Measurements from ENCODE around the gene PON1. TPM values are rescaled to one million over a fixed set of nuclear protein-coding genes. Genes with fewer than 3 reads are reported as not detected.

PON1 gene
- total RNA-seq, 1 donor from 2014 or later, result 1.5 TPM

DNA sequence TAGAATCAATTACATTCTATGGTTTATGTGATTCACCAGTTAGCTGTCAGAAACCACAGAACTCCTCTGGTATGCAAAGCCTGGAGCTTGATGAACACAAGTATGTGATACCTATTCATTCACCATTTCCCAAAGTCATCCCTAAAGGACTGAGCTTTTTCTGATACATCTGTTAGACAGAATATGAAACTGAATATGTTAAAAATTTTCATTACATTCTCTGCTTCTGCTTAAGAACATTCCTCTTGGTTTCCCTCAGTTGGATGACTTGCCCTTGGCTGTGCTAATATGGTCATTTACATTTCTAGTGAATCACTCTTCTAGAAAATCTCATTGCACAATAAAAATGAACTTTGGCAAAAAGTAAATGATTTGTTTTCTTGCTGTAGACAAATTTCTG is 10.8 kb upstream of the PON1 start:
- no peaks in the 10 kb centered on the region for H3K36me3 Mint-ChIP-seq (ENCODE audit: low read depth, unreplicated experiment)
- no peak overlapping the region for H3K27ac Mint-ChIP-seq (ENCODE audit: unreplicated experiment)
- H3K4me1 Mint-ChIP-seq (ENCODE audit: unreplicated experiment), result no peaks in the 10 kb centered on the region
- H3K4me3 Mint-ChIP-seq (ENCODE audit: unreplicated experiment), result no peak overlapping the region
- H3K27me3 Mint-ChIP-seq (ENCODE audit: unreplicated experiment), result peaks cover 1% of the 10 kb centered on the region
- TF ChIP-seq, protein P1, sequence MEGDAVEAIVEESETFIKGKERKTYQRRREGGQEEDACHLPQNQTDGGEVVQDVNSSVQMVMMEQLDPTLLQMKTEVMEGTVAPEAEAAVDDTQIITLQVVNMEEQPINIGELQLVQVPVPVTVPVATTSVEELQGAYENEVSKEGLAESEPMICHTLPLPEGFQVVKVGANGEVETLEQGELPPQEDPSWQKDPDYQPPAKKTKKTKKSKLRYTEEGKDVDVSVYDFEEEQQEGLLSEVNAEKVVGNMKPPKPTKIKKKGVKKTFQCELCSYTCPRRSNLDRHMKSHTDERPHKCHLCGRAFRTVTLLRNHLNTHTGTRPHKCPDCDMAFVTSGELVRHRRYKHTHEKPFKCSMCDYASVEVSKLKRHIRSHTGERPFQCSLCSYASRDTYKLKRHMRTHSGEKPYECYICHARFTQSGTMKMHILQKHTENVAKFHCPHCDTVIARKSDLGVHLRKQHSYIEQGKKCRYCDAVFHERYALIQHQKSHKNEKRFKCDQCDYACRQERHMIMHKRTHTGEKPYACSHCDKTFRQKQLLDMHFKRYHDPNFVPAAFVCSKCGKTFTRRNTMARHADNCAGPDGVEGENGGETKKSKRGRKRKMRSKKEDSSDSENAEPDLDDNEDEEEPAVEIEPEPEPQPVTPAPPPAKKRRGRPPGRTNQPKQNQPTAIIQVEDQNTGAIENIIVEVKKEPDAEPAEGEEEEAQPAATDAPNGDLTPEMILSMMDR (IDR thresholded peaks at IDR 0.05; ENCODE audit: unreplicated experiment), result no peak
- no peak for DNase-seq (ENCODE audit: low spot score)
- no peaks in the 10 kb centered on the region for H3K9me3 Mint-ChIP-seq (ENCODE audit: unreplicated experiment)

- Mint-ChIP-seq H3K27me3 (ENCODE audit: unreplicated experiment) (no peaks in the 10 kb centered on the region), H3K36me3 (ENCODE audit: low read depth, unreplicated experiment) (no peaks in the 10 kb centered on the region), H3K27ac (ENCODE audit: unreplicated experiment) (no peak overlapping the region), H3K4me1 (ENCODE audit: unreplicated experiment) (no peaks in the 10 kb centered on the region), H3K9me3 (ENCODE audit: unreplicated experiment) (no peaks in the 10 kb centered on the region), H3K4me3 (ENCODE audit: unreplicated experiment) (no peak overlapping the region)
- DNase-seq (ENCODE audit: low spot score), result no peak
- TF ChIP-seq, protein P1 (IDR thresholded peaks at IDR 0.05; ENCODE audit: unreplicated experiment), result no peak
These were observed 10.1 kb upstream of the PON1 start for GRCh38 chr7:95334447-95334846.

DNA sequence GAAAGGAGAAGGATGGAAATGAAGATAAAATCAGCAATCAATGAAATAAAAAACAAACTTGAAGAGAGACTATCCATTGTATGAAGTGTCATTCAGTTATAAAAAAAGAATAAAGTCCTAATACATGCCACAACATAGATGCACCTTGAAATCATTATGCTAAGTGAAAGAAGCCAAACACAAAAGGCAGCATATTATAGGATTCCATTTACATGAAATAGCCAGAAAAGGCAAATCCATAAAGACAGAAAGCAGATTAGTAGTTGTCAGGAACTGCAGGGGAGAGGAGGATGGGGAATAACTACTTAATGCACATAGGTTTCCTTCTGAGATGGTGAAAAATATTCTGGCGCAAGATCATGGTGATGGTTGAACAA is 6.6 kb upstream of the PON1 start:
- H3K4me3 Mint-ChIP-seq (ENCODE audit: unreplicated experiment), result no peak overlapping the region
- no peaks in the 10 kb centered on the region for H3K36me3 Mint-ChIP-seq (ENCODE audit: low read depth, unreplicated experiment)
- H3K27ac Mint-ChIP-seq (ENCODE audit: unreplicated experiment), result no peak overlapping the region

DNA sequence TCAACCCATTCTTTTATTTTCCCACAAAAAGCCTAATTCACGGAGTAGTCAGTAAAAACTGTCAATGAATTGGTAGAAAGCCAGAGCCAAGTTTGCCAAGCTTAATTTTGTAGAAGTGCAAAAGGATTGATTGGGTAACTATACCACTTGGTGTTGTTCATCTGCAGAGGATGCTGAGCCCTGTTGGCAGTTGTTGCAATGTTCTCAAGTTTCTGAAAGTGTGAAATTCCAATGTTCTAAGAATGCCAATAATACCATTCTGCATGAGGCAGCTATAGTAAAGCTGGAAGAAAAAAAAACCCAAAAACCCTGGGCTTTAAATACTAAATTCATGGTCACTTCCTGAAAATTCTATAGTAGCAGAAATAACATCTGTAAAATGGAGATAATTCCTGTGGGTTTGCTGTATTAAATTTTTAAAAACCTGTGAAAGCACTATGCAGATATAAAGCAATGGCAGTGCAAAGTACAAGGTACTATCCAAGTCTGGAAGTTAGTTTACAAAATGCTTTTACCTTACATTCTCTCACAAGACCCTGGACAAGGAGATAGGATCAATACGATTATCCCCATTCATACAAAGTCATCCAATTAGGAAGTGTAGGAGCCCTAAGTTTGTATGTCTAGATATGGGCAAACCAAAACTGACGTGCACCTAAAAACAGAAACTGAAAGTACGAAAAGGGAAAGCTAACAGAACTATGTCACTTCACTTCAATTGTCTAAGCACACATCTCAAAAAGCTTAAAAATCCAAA is 6.0 kb upstream of the PON1 start:
- TF ChIP-seq, protein P1 (IDR thresholded peaks at IDR 0.05; ENCODE audit: unreplicated experiment), result no peak
- DNase-seq (ENCODE audit: low spot score), result no peak
- H3K27me3 Mint-ChIP-seq (ENCODE audit: unreplicated experiment), result no peaks in the 10 kb centered on the region
- H3K4me3 Mint-ChIP-seq (ENCODE audit: unreplicated experiment), result no peak overlapping the region
- H3K9me3 Mint-ChIP-seq (ENCODE audit: unreplicated experiment), result no peaks in the 10 kb centered on the region
- H3K36me3 Mint-ChIP-seq (ENCODE audit: low read depth, unreplicated experiment), result no peaks in the 10 kb centered on the region
- no peaks in the 10 kb centered on the region for H3K4me1 Mint-ChIP-seq (ENCODE audit: unreplicated experiment)
- no peak overlapping the region for H3K27ac Mint-ChIP-seq (ENCODE audit: unreplicated experiment)

More for the DNA sequence above, 6.6 kb upstream of the PON1 start:
- Mint-ChIP-seq H3K4me1 (ENCODE audit: unreplicated experiment) (no peaks in the 10 kb centered on the region), H3K9me3 (ENCODE audit: unreplicated experiment) (no peaks in the 10 kb centered on the region), H3K27me3 (ENCODE audit: unreplicated experiment) (no peaks in the 10 kb centered on the region)
- DNase-seq (ENCODE audit: low spot score), result no peak
- TF ChIP-seq, protein P1 (IDR thresholded peaks at IDR 0.05; ENCODE audit: unreplicated experiment), result no peak

DNA sequence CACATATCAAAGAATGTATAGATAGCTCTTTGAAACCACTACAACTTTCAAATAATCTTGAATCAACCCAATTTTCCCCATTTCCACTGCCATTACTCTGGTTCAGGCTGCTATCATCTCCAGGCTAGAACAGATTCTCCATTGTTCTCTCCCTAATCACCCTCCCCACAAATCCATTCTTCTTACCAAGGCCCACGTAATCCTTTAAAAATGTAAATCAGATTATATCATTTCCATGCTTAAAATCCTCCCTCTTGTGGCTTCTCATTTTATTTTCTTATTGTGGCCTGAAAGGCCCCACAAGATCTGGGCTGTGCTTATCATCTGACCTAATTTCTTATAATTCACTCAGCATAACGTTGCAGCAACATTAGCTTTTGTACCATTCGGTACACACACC is 3.0 kb upstream of the PON1 start:
- TF ChIP-seq, protein P1 (IDR thresholded peaks at IDR 0.05; ENCODE audit: unreplicated experiment), result no peak
- Mint-ChIP-seq H3K4me1 (ENCODE audit: unreplicated experiment) (no peaks in the 10 kb centered on the region), H3K4me3 (ENCODE audit: unreplicated experiment) (no peak overlapping the region), H3K27ac (ENCODE audit: unreplicated experiment) (no peak overlapping the region), H3K9me3 (ENCODE audit: unreplicated experiment) (no peaks in the 10 kb centered on the region), H3K27me3 (ENCODE audit: unreplicated experiment) (peaks cover 2% of the 10 kb centered on the region), H3K36me3 (ENCODE audit: low read depth, unreplicated experiment) (no peaks in the 10 kb centered on the region)
- no peak for DNase-seq (ENCODE audit: low spot score)
